CMK (cell line): ENCODE data around the gene EEFSEC.

Experiments used
- DNase-seq: peaks from one replicate; pipeline ENCODE4 v3.0.0-alpha.2; 2010; ENCODE audit warnings: low read depth

The EEFSEC gene

DNA sequence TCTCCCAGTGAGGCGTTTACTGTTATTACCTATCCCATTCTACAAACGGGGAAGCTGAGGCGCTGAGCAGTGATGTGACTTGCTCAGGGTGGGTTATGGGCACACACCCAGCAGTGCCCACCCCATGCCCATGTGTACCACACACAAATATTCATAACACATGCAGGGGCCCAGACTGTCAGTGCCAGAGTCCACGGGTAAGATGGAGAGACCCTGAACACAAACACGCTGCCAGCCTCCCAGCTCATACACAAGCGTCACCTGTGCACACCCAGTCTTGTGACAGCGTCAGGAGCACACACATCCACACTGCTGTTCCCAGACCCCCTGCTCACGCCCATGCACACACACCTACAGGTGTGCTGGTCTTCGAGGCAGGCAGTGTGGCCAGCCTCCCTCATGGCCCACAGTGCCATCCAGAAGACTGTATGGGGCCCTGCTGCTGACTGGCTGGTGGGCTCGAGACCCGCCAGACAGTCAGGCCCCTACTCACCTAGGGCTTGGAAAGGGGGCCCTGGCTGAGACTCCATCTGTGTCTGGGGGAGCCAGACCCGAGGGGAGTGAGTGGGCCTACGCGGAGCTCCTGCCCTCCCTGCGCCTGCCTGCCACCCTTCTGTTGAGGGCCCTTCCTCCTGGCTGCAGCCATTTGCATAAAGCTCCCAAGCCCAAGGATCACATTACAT, 274.0 kb downstream of the EEFSEC start:
- DNase-seq = no peak

DNA sequence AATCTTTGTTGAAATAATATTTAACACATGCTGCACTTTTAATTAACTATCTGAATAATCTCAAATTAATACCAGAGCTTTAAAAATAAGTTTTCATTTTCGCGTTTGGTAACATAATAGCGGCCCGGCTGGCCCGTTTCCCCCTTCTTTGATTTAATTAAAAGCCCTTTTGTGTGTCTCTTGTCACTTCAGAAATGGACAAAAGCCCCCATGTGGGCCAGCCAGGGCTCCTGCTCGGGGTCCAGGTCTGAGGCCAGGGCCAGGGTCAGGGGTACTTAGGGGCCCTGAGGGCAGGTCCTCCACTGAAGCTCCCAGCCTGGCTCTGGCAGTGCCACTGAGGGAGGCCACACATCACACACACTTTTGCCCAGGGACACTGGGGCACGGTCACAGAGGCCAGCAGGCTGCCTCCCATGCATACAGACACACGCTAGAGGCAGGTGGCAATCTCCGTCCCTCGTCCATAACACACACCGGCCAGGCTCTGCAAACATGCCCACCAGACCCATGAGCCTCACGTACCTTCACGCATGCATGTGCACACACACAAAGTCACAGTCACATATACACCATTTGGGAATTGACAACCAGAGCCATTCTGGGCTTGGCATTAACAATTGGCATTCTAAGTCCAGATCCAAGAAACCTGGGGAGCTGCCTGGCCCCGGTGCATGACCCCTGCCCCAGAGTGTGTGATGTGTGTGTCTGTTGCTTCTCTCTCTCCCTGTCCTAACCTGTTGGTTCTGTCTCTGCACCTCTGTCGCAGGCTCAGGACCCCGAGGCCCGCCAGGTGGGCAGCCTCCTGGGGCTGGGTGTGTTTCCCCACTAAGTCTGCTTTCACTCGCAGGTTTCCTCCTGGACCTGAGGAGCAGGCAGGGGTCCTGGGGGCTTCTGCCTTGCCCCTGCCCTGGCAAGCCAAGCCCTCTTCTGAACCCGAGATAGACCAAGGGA, 274.9 kb downstream of the EEFSEC start:
- DNase-seq = no peak

DNA sequence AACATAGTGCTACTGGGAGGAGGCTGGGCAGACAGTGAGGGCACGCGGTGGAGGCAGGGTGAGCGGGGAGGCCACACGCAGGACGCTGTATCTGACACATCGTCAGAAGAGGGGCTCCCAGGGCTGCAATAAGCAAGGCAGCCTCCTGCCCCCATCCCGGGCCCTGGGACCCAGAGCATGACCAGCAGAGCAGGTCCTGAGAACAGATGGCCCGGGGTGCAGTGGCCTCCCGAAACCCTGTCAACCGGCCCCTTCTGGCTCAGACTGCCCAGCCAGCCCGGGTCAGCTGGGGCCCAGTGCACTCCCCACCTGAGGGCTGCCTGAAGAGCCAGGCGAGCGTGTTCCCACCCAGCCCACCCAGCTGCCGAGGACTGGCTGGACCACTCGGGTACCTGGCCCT, 276.0 kb downstream of the EEFSEC start:
- no peak for DNase-seq

GRCh38 chr3:128429751-128430150, 276.5 kb downstream of the EEFSEC start:
- DNase-seq = no peak

DNA sequence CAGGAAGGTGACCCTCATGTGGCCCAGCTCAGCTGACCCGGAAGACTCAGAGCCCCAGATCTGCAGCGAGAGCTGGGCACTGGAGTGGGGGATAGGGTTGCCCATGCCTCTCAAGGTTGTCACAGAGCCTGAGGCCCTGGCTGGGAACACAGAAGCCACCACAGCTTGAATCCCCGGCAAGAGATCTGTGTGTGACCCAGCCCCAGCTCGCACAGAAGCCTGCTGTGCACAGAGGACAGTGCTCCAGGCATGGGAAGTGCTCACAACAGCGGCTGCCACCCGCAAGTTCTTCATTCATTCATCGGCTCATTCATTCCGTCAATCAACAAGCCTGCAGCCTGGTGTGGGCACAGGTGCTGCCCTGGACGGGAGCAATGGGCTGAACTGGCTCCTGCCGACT, 277.0 kb downstream of the EEFSEC start:
- no peak for DNase-seq

DNA sequence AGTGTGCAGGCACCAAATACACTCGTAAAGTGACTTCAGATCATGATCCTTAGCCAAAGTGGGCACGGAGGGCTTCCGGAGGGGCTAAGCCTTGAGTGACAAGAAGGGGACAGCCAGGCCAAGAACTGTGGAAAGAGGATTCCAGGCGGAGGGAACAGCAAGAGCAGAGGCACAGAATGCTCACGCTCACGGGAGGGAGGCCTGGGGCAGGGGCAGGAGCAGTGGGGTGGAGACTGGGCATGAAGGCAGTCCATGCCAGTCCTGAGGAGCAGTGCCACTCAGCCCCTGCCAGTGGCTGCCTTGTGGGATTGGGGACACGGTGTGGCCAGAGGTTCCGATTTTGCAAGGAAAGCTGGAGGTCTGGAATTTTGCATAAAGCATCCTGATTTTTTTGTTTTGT, 277.4 kb downstream of the EEFSEC start:
- DNase-seq = no peak

DNA sequence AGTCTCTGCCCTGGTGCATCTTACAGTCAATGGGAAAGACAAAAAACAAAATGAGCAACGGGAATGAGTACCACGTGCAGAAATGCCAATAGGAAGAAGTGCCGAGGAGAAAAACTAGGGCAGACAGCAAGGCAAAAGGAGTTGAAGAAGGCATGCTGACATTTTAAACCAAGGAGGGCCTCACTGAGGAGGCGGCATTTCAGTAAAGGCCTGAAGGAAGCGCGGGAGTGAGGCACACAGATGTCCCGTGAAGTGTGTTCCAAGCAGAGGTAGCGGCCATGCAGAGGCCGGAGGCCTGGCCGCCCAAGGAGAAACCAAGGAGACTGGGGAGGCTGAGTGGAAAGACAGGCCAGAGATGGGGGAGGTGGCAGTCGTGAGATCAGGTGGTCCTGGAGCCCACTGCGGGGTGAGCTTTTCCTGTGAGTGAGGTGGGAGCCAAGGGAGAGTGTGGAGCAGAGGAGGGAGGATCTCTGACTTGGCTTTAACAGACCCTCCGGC, 278.6 kb downstream of the EEFSEC start:
- DNase-seq = no peak

DNA sequence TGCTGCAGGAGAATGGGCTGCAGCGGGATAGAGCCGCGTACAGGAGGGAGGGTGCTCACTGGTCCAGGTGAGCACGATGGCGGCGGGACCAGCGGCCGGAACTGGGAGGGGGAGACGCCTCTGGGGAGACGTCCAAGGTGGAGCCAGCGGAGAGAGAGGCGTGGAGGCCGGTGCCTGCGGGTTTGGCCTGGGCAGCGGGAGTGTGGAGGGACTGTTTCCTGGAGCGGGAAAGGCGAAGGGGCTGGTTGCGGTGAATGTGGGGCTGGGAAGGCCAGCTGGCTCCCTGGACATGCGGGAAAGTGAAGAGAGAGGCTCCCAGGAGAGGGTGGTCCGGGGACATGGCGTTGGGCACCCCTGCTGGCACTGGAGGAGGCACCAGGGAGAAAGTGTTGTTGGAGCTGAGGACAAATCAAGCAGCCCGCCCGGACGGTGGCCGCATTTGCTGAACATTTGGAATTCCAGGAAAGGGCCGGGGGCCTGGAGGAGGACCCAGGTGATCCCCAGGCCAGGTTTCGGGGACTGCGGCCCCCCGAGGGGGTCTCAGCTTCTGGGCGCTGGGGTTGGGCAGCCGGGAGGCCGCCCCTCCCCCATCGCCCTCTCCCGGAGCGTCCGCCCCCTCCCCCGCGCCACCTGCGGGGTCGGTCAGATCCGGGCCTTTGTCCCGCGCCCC, 279.2 kb downstream of the EEFSEC start:
- no peak for DNase-seq

DNA sequence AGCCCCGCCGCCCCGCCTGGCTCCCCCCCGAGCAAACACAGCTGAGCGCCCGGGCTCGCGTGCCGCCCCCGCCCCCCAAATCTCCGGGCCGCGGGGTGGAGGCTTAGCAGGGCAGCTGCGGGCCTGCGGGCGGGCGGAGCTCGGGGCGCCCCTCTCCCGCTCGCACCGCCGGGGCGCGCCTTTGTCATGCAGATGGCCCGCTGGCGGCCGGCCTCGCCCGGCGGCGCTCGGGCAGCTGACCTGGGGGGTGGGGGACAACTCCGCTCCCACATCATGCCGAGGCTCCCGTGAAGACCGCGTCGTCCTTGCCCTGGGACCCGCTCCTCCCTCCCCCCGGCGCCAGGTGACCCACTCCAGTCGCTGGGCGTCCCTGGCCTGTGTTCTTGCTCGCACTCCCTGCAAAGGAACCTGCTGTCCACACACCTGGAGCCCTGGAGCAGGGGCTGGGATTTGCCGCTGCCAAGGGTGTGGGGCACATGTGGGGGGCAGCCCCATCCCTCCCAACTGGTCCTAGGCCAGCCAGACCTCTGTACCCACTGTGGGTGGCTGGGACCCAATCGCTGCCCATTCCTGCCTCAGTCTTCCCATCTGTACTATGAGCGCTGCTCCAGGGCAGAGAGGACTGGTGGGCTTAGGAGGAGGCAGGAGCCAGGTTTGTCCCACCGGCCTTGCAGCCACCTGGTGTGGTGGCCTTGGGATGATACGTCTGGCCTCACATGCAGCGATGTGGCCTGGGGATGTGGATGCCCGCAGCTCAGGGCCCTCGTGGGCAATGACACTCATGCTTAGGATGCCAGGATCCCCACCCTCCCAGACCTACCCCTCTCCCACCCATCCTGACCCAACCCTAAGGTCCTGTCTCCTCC, 279.9 kb downstream of the EEFSEC start:
- no peak for DNase-seq

GRCh38 chr3:128433837-128434165, 280.5 kb downstream of the EEFSEC start:
- DNase-seq = no peak

GRCh38 chr3:128434524-128434923, 281.2 kb downstream of the EEFSEC start:
- DNase-seq = no peak

GRCh38 chr3:128435058-128435457, 281.8 kb downstream of the EEFSEC start:
- DNase-seq = no peak

DNA sequence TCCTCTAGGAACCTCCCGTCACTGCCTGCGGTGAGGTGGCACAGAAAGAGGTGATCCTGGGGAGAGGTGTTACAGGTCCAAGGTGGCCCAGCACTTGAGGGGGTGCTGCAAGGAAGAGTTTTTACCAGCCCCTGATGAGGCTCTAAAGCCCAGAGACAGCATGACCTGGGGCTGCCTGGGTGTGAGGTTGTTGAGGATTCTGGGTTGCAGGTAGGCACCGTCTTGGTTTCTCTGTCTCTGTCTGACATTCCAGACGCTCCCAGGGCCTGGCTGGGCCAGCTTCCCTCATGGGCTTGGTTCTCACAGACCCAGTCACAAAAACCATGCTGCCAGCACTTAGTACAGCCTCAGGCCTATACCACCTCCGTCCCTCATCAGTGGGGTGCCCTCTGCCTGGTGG, 282.3 kb downstream of the EEFSEC start:
- DNase-seq = no peak

GRCh38 chr3:128436214-128436613, 282.9 kb downstream of the EEFSEC start:
- DNase-seq = no peak

DNA sequence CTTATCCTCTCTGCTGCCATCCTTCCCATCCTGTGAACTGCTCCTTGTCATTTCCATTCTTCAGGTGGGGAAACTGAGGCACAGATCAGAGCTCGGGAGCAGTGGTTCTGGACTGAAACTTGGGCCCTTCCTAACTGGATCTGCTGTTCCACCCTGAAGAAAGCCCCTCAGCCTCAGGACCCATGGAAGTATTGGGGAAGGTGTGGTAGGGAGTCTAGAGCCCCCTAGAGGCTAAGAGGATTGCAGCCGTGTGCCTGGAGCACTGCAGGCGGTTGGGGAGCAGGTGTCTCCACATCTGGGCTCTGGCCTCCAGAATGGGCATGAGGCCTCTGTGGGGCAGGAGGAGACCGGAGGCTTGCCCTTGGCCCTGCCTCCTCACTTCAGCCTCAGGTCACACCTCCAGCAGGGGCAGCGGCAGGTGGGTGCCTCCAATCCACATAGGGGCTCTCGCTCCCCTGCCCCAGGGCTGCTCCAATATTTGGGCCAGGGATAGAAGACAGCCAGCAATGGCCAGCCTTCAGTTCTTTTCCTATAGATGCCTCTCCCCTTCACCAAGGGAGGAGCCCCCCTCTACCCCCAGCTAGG, 285.3 kb downstream of the EEFSEC start:
- DNase-seq = no peak

- no peak for DNase-seq
These were observed 285.9 kb downstream of the EEFSEC start for GRCh38 chr3:128439226-128439625.

DNA sequence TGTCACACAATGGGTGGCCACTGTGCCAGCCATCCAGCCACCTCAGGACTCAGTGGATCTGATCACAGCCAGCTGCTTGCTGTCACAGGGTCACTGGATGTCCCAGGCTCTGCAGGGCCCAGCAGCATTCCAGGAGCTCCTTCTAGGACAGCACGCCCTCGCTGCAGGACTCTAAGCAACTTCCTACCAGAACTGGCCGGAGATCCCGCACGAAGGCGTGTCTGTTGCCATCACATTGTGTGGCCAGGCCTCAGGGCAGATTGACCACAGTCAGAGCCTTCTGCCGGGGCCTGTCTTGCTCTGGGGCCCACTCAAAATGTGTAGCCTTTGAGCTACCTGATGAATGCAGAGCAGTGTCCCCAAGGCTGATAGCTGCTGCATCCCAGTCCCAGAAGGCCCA, 288.8 kb downstream of the EEFSEC start:
- DNase-seq = no peak

DNA sequence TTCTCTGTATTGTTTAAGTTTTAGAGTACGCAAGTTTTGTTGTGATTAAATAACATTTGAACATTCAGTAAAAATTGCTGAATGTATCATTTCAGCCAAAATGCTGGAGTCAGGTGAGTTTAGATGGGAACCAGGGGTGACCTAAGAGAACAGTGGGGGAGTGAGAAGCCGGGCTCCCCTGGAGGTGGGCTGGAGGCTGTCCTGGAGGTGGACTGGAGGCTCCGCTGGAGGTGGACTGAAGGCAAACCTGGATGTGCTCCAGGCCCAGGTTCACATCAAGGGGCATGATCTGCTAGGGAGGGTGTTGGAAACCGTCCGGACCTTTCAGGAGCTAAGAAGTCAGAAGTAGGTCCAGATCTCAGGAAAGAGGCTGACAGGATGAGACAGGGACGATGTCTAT, 289.7 kb downstream of the EEFSEC start:
- no peak for DNase-seq

GRCh38 chr3:128443771-128444170, 290.5 kb downstream of the EEFSEC start:
- no peak for DNase-seq

- no peak for DNase-seq
These were observed 292.1 kb downstream of the EEFSEC start for GRCh38 chr3:128445357-128445756.

- no peak for DNase-seq
These were observed 293.5 kb downstream of the EEFSEC start for GRCh38 chr3:128446821-128447220.
